ENCODE measurements around the gene OVOL1. TPM values are rescaled to one million over a fixed set of nuclear protein-coding genes. Genes with fewer than 3 reads are reported as not detected.

OVOL1 gene
- total RNA-seq = not detected

DNA sequence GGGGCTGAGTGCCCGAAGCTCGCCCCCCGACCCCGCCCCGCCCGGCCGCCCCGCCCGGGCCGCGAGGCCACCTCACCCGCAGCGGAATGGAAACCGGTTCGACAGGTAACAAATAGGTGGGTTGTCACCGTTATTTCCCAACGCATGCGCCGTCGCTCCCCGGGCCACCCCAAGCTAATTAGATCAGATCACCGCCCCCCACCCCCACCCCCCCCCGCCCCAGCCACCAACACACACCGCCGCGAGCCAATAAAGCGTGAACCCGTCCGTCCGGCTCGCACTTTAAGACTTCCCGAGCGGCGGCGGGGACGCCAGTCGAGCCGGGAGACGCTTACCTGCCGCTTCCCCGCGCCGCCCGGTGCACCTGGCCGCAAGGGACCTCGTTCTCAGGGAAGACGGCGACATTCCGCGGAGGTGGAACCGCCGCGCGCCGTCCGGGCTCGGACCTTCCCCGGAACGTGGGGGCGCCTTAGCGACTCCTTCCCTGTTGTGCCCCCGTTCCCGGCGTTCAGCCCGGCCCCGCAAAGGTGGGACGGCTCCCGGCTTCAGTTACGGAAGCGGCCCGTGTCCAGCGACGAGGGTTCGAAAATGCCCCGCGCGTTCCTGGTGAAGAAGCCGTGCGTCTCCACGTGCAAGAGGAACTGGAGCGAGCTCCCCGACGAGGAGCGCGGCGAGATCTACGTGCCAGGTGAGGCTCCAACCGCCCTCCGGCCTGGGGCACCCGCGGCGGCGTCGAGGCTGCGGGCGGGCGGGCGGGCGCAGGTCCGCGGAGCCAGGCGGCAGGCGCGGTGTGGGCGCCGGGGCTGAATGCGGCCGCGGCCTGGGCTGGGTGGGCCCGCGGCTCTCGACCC, at the start of gene OVOL1:
TSS of gene OVOL1 (plus strand) at position 278 of the 851 bp plus-strand sequence. CDS start at position 589, 311 bp downstream.
- Histone ChIP-seq H3K36me3 (no peaks in the 10 kb centered on the region), H3K27me3 (peaks cover 21 to 71% (median 29%) of the 10 kb centered on the region in 4 donors), H3K27ac (replicated peaks in 1 of 4) (no peak within 1 kb of the TSS), H3K9me3 (no peaks in the 10 kb centered on the region), H3K4me3 (peak within 1 kb of the TSS; percentile 27 to 48 (median 36)), H3K4me1 (peaks cover 17 to 28% (median 26%) of the 10 kb centered on the region in 4 donors)
- no peak for TF ChIP-seq EP300 (IDR thresholded peaks at IDR 0.05)
- TF ChIP-seq POLR2A (IDR thresholded peaks at IDR 0.05; ENCODE audit: low read depth) = no peak
- TF ChIP-seq, protein P1, sequence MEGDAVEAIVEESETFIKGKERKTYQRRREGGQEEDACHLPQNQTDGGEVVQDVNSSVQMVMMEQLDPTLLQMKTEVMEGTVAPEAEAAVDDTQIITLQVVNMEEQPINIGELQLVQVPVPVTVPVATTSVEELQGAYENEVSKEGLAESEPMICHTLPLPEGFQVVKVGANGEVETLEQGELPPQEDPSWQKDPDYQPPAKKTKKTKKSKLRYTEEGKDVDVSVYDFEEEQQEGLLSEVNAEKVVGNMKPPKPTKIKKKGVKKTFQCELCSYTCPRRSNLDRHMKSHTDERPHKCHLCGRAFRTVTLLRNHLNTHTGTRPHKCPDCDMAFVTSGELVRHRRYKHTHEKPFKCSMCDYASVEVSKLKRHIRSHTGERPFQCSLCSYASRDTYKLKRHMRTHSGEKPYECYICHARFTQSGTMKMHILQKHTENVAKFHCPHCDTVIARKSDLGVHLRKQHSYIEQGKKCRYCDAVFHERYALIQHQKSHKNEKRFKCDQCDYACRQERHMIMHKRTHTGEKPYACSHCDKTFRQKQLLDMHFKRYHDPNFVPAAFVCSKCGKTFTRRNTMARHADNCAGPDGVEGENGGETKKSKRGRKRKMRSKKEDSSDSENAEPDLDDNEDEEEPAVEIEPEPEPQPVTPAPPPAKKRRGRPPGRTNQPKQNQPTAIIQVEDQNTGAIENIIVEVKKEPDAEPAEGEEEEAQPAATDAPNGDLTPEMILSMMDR (IDR thresholded peaks at IDR 0.05) = no peak
- TF ChIP-seq POLR2AphosphoS5 (IDR thresholded peaks at IDR 0.05) = no peak
- WGBS = no CpG with 5 or more reads among the region's 112 CpGs
- DNase-seq (ENCODE audit: extremely low spot score) = no peak
- intact Hi-C loops (cut with DNase I) = no loop called here

DNA sequence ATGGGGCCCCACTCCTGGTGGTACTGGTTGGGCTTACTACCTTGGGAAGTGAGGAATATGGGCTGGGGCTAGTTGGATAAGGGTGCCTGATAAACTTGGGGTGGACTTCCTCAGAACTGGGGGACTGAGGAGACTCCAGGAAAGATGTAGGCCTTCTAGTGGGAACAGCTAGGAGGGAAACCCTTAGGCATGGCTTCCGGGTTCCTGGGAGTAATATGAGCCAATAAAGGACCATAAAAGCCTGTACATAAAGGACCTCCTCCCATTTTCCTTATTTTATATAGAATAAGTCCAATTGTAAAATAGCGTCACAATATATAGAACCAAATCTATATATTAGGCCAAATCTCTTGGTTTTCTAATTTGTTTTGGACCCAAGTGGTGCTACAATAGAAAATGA, 47.8 kb upstream of the OVOL1 start:
- WGBS = 84% methylated on average over 2 of the region's 2 CpGs
- Histone ChIP-seq H3K27ac (replicated peaks in 1 of 4) (no peak overlapping the region), H3K9me3 (no peaks in the 10 kb centered on the region), H3K4me1 (no peaks in the 10 kb centered on the region), H3K36me3 (no peaks in the 10 kb centered on the region), H3K27me3 (peaks cover 0 to 14% (median 0%) of the 10 kb centered on the region in 4 donors), H3K4me3 (no peak overlapping the region)
- no peak for TF ChIP-seq EP300 (IDR thresholded peaks at IDR 0.05)
- TF ChIP-seq, protein P1 (IDR thresholded peaks at IDR 0.05) = no peak
- no peak for TF ChIP-seq POLR2A (IDR thresholded peaks at IDR 0.05; ENCODE audit: low read depth)
- no peak for TF ChIP-seq POLR2AphosphoS5 (IDR thresholded peaks at IDR 0.05)
- peak; percentile 26 for DNase-seq (ENCODE audit: extremely low spot score)
- intact Hi-C loops (cut with DNase I) = no loop called here

DNA sequence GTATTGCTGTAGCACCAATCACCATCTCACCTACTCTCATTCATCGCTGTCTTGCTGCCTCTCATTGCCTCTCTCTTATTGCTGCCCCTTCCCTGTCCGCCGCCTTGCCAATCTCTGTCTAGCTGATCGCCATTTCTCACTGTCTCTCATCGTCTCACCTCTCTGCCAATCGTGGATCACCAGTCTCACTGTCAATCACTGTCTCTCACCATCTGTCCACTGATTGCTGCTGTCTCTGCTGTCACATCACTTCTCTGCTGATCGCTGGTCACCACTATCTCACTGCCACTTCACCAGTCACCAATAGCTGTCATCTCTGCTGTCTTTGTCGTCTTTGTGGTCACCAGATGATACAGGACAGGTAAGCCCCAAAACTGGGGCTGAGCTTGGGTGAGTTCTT, 45.7 kb upstream of the OVOL1 start:
- no peak overlapping the region for H3K4me3 ChIP-seq
- DNase-seq (ENCODE audit: extremely low spot score) = peak; percentile 42
- H3K27me3 ChIP-seq = peaks cover 0 to 24% (median 0%) of the 10 kb centered on the region in 4 donors
- no peak for TF ChIP-seq POLR2A (IDR thresholded peaks at IDR 0.05; ENCODE audit: low read depth)
- TF ChIP-seq EP300 (IDR thresholded peaks at IDR 0.05) = no peak
- TF ChIP-seq POLR2AphosphoS5 (IDR thresholded peaks at IDR 0.05) = no peak
- TF ChIP-seq, protein P1 (IDR thresholded peaks at IDR 0.05) = no peak
- intact Hi-C loops (cut with DNase I) = no loop called here
- no peak overlapping the region for H3K27ac ChIP-seq (replicated peaks in 1 of 4)
- no peaks in the 10 kb centered on the region for H3K9me3 ChIP-seq
- WGBS = 87% methylated on average over 8 of the region's 8 CpGs
- H3K4me1 ChIP-seq = no peaks in the 10 kb centered on the region
- no peaks in the 10 kb centered on the region for H3K36me3 ChIP-seq

DNA sequence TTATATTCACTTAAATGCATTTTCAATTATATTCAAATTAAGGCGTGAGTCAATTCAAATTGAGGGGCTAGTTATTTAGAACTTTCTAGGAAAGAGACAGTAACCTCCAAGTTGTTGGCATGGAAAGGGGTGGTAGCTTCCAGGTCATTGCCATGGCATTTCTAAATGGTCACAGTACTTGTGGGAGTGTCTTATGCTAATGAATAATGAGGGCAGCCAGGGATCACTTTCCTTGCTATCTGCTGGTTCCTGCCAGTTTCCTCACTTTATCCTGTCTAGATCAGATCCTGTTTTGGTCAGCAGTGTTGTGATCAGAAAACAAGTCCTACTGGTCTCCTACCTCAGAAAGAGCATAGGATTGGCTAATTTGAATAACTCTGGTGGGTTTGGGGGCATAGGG, 44.5 kb upstream of the OVOL1 start:
- Histone ChIP-seq H3K4me3 (no peak overlapping the region), H3K27me3 (peaks cover 0 to 24% (median 0%) of the 10 kb centered on the region in 4 donors), H3K4me1 (no peaks in the 10 kb centered on the region), H3K36me3 (no peaks in the 10 kb centered on the region), H3K9me3 (no peaks in the 10 kb centered on the region), H3K27ac (replicated peaks in 1 of 4) (no peak overlapping the region)
- WGBS = 100% methylated on average over 1 of the region's 1 CpG
- peak; percentile 81 for DNase-seq (ENCODE audit: extremely low spot score)
- intact Hi-C loops (cut with DNase I) = no loop called here
- TF ChIP-seq, protein P1 (IDR thresholded peaks at IDR 0.05) = no peak
- TF ChIP-seq POLR2AphosphoS5 (IDR thresholded peaks at IDR 0.05) (no peak), EP300 (IDR thresholded peaks at IDR 0.05) (no peak), POLR2A (IDR thresholded peaks at IDR 0.05; ENCODE audit: low read depth) (no peak)

All from esophagus muscularis mucosa (tissue), 4 donors.